ENCODE measurements around the gene GLTP.

GRCh38 chr12:109830718-109831117 lies 49.6 kb downstream of the GLTP start:
- TF ChIP-seq, protein P1, sequence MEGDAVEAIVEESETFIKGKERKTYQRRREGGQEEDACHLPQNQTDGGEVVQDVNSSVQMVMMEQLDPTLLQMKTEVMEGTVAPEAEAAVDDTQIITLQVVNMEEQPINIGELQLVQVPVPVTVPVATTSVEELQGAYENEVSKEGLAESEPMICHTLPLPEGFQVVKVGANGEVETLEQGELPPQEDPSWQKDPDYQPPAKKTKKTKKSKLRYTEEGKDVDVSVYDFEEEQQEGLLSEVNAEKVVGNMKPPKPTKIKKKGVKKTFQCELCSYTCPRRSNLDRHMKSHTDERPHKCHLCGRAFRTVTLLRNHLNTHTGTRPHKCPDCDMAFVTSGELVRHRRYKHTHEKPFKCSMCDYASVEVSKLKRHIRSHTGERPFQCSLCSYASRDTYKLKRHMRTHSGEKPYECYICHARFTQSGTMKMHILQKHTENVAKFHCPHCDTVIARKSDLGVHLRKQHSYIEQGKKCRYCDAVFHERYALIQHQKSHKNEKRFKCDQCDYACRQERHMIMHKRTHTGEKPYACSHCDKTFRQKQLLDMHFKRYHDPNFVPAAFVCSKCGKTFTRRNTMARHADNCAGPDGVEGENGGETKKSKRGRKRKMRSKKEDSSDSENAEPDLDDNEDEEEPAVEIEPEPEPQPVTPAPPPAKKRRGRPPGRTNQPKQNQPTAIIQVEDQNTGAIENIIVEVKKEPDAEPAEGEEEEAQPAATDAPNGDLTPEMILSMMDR (conservative IDR thresholded peaks at IDR 0.05 in 1 of 2, IDR thresholded peaks at IDR 0.05 in 1 of 2; ENCODE audit: extremely low read depth in 1 of 2, insufficient read depth in 1 of 2, low read depth in 1 of 2, low read length in 2 of 2) = no peak
- TF ChIP-seq EZH2 (IDR thresholded peaks at IDR 0.05; ENCODE audit: borderline replicate concordance, low read length) = no peak

All from mammary epithelial cell (primary cell).